Glutamatergic neuron (in vitro differentiated cells): ENCODE results near the gene GVQW3. TPM values are rescaled to one million over a fixed set of nuclear protein-coding genes. Genes with fewer than 3 reads are reported as not detected.

Experiments used
- DNase-seq: peaks from one replicate; pipeline ENCODE4 v3.0.0; 2022
- H3K27ac Mint-ChIP-seq: one replicate; pipeline ENCODE4 v1.8.0; 2020; ENCODE audit warnings: mild to moderate bottlenecking, mixed read lengths, inconsistent platforms; ENCODE audit not compliant: unreplicated experiment
- H3K27me3 Mint-ChIP-seq: one replicate; pipeline ENCODE4 v1.8.0; 2020; ENCODE audit warnings: mild to moderate bottlenecking, moderate library complexity, mixed read lengths, inconsistent platforms; ENCODE audit not compliant: unreplicated experiment
- H3K36me3 Mint-ChIP-seq: one replicate; pipeline ENCODE4 v1.8.0; 2020; ENCODE audit warnings: mild to moderate bottlenecking, mixed read lengths, inconsistent platforms; ENCODE audit not compliant: unreplicated experiment
- H3K4me1 Mint-ChIP-seq: one replicate; pipeline ENCODE4 v1.8.0; 2020; ENCODE audit warnings: mild to moderate bottlenecking, low read depth, mixed read lengths, inconsistent platforms; ENCODE audit not compliant: unreplicated experiment
- H3K4me3 Mint-ChIP-seq: one replicate; pipeline ENCODE4 v1.8.0; 2020; ENCODE audit warnings: mild to moderate bottlenecking, mixed read lengths, inconsistent platforms; ENCODE audit not compliant: unreplicated experiment
- H3K9me3 Mint-ChIP-seq: one replicate; pipeline ENCODE4 v1.8.0; 2020; ENCODE audit warnings: mild to moderate bottlenecking, moderate library complexity, mixed read lengths, inconsistent platforms; ENCODE audit not compliant: unreplicated experiment
- CTCF ChIP-seq: fragments of 200-600 bp; sonication (generic); IDR thresholded peaks from one replicate; pipeline ENCODE4 v1.5.0; 2021; ENCODE audit not compliant: partially characterized antibody, unreplicated experiment
- total RNA-seq: library from RNA; stranded (reverse); fragmentation: NEBNext Ultra II Directional; extraction: Animal tissue kit (Norgen Biotek cat#: 25700); gene quantifications from one replicate; pipeline ENCODE4 v1.2.1, GENCODE V29; 2021; ENCODE audit not compliant: unreplicated experiment

Gene GVQW3
- total RNA-seq, 1 donor from 2014 or later = 14.8 TPM

GRCh38 chr11:76382209-76382608, 1.1 kb downstream of the GVQW3 start:
- H3K4me3 Mint-ChIP-seq = peak overlapping the region; percentile 91
- DNase-seq = no peak
- TF ChIP-seq CTCF = no peak
- H3K36me3 Mint-ChIP-seq = peaks cover 4% of the 10 kb centered on the region
- peak overlapping the region; percentile 90 for H3K27ac Mint-ChIP-seq
- H3K4me1 Mint-ChIP-seq = peaks cover 14% of the 10 kb centered on the region
- peaks cover 11% of the 10 kb centered on the region for H3K9me3 Mint-ChIP-seq
- peaks cover 8% of the 10 kb centered on the region for H3K27me3 Mint-ChIP-seq

GRCh38 chr11:76385903-76386302, 4.8 kb downstream of the GVQW3 start:
- Mint-ChIP-seq H3K36me3 (peaks cover 4% of the 10 kb centered on the region), H3K4me3 (no peak overlapping the region), H3K27ac (no peak overlapping the region), H3K9me3 (peaks cover 8% of the 10 kb centered on the region), H3K4me1 (peaks cover 11% of the 10 kb centered on the region), H3K27me3 (peaks cover 6% of the 10 kb centered on the region)
- DNase-seq = no peak
- TF ChIP-seq CTCF = no peak

GRCh38 chr11:76388408-76388807, 7.3 kb downstream of the GVQW3 start:
- no peak for DNase-seq
- no peak for TF ChIP-seq CTCF

GRCh38 chr11:76391021-76391420, 9.9 kb downstream of the GVQW3 start:
- H3K4me1 Mint-ChIP-seq = no peaks in the 10 kb centered on the region
- H3K9me3 Mint-ChIP-seq = no peaks in the 10 kb centered on the region
- H3K27me3 Mint-ChIP-seq = no peaks in the 10 kb centered on the region
- DNase-seq = no peak
- H3K27ac Mint-ChIP-seq = no peak overlapping the region
- no peaks in the 10 kb centered on the region for H3K36me3 Mint-ChIP-seq
- no peak overlapping the region for H3K4me3 Mint-ChIP-seq
- TF ChIP-seq CTCF = no peak

More at GRCh38 chr11:76388408-76388807, 7.3 kb downstream of the GVQW3 start:
- peaks cover 2% of the 10 kb centered on the region for H3K9me3 Mint-ChIP-seq
- H3K27ac Mint-ChIP-seq = no peak overlapping the region
- H3K27me3 Mint-ChIP-seq = no peaks in the 10 kb centered on the region
- peaks cover 4% of the 10 kb centered on the region for H3K36me3 Mint-ChIP-seq
- H3K4me3 Mint-ChIP-seq = no peak overlapping the region
- H3K4me1 Mint-ChIP-seq = no peaks in the 10 kb centered on the region

- H3K4me3 Mint-ChIP-seq = no peak overlapping the region
- DNase-seq = no peak
- no peak for TF ChIP-seq CTCF
- H3K27ac Mint-ChIP-seq = no peak overlapping the region
- no peaks in the 10 kb centered on the region for H3K4me1 Mint-ChIP-seq
- H3K27me3 Mint-ChIP-seq = no peaks in the 10 kb centered on the region
- no peaks in the 10 kb centered on the region for H3K9me3 Mint-ChIP-seq
- no peaks in the 10 kb centered on the region for H3K36me3 Mint-ChIP-seq
These were observed 10.8 kb downstream of the GVQW3 start for GRCh38 chr11:76391811-76392475.
